GM03348 (cell line): ENCODE data around the gene RDH12.
A peak's percentile ranks its signal among the peaks of the same experiment; 100 is the strongest.
"Not testable (repeated sequence)": the region's sequence is repeated elsewhere in the genome, so short reads cannot be mapped to it uniquely, and the experiment has no call there.

Experiments used
- DNase-seq: peaks from one replicate; pipeline ENCODE4 v3.0.0; 2012; ENCODE audit warnings: low spot score

RDH12 gene

DNA sequence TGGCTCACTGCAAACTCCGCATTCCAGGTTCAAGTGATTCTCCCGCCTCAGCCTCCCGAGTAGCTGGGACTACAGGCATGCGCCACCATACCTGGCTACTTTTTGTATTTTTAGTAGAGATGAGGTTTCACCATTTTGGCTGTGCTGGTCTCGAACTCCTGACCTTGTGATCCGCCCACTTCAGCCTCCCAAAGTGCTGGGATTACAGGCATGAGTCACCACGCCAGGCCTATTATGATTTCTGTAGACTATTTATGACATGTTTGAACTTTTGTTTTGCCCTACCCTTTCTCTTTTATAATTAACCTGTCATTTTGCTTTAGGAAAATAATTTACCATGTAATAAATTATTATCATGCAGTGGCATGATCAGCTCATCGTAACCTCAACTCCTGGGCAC lies at the start of gene RDH12:
RDH12 (plus strand) TSS at position 395 of the 400 bp plus-strand sequence. CDS start 20,757 bp downstream, outside the sequence.
- DNase-seq, result not testable (repeated sequence)

DNA sequence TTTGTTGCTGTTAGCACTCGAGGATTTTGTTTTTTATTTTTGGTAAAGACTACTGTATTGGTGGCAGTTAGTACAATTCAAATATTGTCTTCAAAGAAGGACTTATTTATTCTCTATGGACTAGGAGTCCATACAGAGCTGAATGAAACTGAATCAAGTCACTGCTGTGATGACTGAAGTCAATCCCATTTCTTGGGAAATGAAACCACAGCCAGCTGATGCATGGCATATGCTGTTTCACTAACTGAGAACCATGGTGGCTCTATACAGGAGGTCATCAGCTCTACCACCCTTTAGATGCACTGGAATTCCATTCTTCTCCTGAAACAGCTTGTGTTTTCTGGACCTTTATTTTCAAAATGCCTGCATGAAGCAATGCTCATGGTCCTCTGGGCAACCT lies 49.5 kb upstream of the RDH12 start:
- DNase-seq, result no peak

DNA sequence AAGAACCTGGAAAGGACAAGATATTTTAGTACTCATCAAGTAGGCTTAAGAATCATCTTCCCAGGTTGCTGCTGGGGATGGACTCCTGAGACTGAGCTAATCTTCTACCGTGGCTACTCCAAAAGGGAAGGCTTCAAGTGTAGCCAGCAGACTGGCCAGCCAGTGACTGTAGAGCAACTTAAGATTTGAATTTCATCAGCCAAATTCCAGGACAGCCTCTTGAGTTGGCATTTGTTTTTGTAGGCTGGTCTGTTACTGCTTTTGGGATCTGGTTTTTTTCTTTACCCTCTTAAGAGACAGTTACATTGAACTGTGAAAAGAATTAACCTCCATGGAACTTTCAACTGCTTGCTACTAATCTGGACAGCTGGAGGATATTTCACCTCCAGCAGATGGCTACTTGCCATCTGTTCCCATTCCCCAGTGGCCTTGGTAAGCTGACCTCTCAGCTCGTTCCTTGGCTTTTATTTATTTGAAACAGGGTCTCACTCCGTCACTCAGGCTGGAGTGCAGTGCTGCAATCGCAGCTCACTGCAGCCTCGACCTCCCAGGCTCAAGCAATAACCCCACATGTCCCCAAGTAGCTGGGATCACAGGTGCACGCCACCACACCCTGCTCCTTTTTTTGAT lies 47.9 kb upstream of the RDH12 start:
- DNase-seq, result peak; percentile 62

DNA sequence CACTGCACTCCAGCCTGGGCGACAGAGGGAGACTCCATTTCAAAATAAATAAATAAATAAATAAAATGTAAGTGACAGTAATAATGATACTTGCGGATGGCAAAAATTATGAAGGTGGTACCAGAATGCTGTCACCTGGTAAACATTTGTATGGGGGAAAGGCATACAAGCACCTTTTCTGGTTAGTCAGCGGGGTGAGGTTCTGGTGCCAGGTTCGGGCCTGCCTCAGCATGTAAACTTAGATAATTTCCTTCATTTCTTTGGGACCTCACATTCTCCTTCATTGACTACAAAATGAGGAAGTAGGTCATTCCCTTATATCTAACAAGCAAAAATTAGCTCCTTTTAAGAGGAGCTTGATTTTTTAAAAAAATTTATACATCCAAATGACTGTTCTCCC lies 38.1 kb upstream of the RDH12 start:
- no peak for DNase-seq

DNA sequence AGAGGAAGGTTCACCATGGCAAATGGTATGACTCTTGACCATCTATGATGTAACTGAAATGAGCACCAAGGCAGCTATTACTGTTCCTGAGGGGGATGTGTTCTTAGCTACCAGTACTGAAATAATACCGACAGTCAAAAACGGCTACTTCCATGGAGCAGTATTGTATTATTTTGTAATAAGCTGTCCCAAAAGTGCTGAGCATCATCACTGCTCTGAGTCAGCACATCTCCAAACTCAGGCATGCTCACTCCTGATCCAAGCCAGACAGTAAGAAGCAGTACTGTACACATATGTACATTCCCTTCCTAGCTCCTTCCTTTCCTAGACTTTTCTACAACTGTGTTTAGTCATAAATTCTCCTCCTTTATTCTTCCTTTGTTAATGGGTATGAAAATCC lies 35.8 kb upstream of the RDH12 start:
- peak; percentile 69 for DNase-seq

DNA sequence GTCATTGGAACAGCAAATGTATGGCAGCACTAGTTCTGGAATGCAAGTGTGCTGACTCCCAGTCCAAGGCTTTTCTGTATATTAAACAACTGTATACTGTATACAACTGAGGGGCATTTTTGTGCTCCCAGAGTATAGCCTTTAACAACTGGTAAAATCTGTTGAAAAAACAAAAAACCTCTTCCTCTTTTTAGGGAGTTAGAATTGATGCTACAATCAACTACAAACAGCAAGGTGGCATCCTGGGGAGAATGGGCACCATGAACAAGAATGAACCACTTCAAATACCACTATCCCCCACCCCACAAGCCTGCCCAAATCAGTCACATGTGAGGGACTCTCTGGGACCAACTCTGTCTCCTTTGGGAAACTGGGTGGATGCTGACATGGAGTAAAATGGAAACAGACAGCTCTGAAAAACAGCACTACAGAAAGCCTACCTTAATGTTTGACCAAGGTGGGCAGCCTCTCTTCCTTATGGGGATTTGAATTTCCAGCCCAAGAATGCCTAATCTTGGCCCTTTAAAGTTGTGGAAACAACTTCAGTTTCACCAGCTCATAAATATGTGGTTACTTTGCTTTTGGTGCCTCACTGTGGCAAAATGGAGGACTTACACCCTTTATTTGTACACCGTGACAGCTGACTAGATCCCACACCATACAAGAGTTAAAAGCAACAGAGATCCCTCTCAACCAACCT lies 34.8 kb upstream of the RDH12 start:
- peak; percentile 67 for DNase-seq

DNA sequence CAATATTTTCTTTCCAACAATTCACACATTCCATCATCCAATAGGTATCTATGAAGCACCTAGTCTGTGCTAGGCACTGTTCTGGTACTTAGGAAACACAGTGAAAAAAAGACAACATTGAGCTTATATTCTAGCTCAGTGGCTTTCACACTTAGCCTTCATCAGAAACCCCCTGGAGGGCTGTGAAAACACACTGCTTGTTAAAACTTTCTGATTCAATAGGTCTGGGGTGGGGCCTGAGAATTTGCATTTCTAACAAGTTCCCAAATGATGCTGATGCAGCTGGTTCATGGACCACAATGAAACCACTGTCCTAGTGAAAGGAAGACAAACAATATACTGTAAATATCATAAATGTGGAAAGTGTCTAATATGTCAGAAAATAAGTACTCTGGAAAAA lies 33.1 kb upstream of the RDH12 start:
- no peak for DNase-seq

DNA sequence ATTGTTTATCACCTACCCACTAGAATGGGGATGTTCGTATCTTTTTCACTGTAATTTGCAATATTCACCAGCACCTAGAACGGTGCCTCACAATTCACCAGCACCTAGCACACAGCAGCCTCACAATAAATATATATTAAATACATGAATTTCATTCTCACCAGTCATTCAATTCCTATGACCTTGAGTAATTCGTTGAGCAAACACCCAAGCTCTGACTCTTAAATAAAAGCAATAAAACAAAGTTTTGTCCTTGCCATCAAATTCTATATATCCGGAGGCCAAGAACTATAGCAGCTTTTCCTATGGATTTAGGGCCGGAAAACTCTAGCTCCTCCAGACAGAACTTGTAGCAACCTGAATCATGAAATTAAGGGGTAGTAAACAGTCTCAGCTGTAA lies 28.2 kb upstream of the RDH12 start:
- DNase-seq, result no peak

DNA sequence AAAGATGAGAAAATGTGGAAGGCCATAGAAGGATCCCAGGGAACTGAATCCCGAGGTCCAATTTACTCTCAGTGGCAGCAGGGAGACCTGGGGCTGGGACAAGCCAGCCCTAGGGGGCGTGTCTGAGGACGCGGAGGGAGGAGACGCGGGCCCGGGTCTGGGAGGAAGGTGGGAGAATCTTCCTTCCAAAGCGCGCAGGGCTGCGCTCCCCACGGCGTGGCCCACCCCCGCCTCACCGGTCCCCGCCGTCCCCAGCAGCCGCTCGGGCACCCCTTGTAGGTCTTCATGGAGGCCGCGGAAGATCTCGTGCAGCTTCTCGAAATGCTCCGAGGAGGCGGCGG lies 27.6 kb upstream of the RDH12 start:
- peak; percentile 86 for DNase-seq

DNA sequence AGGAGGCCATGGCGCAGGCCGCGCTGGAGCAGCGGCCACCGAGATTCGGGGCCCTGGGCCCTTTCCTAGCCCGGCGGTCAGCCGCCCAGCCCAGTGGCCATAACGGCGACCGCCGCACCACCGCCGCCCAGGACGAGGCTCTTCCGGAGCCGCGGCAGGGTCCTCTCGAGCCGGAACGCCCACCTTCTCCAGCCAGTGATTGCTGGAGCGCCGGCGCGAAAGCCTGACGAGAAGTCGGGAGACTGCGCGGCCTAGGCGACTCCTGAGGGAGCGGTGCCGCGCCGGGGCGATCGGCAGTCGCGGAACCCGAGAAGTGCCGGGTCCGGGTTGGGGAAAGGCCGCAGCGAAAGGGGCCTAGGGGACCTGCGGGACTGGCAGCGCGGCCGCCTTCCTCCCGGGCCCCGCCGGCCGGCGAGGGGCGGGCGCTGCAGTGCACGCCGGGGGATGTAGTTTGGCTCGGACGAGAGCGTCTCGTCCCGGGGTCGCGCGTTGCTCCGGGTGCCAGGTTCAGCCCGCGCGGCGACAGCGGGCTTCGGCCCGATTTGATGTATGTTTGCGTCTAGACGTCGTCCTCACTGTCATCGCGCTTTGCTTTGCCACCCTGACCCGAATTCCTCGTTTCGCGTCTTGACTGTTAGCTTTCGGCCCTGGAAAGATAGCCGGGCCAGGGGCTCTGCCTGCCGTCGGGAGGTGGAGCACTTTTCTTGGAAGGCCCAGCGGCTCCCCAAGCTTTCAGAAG lies 27.0 kb upstream of the RDH12 start, which contains the start of gene VTI1B:
VTI1B (minus strand) TSS at position 153 of the 739 bp plus-strand sequence; CDS start at position 10, 143 bp downstream.
- peak; percentile 95 for DNase-seq

DNA sequence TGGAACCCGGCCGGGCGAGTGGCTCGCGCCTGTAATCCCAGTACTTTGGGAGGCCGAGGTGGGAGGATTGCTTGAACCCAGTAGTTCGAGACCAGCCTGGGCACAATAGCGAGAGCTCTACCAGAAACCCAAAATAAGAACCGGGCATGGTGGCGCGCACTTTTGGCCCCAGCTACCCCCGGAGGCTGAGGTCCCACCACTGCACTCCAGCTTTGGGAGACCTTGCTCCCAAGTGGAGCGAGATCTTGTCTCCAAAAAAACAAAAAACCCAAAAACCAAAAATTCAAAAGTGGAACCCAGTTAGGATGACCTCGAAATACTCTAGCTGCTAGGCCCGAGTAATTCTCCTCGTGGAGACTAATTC lies 26.5 kb upstream of the RDH12 start:
- DNase-seq, result no peak

DNA sequence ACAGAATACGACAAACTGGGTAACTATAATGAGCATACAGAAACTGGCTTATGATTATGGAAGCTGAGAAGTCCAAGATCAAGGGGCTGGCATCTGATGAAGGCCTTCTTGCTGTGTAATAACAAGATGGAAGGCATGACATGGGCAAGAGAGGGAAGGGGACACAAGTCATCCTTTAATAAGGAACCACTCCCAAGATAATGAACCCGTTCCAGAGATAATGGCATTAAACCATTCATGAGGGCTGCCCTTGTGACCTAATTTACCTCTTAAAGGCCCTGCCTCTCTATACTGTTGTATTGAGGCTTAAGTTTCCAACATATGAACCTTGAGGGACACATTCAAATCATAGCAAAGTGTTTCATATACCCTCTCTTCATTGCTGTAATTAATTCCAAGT lies 22.7 kb upstream of the RDH12 start:
- no peak for DNase-seq

DNA sequence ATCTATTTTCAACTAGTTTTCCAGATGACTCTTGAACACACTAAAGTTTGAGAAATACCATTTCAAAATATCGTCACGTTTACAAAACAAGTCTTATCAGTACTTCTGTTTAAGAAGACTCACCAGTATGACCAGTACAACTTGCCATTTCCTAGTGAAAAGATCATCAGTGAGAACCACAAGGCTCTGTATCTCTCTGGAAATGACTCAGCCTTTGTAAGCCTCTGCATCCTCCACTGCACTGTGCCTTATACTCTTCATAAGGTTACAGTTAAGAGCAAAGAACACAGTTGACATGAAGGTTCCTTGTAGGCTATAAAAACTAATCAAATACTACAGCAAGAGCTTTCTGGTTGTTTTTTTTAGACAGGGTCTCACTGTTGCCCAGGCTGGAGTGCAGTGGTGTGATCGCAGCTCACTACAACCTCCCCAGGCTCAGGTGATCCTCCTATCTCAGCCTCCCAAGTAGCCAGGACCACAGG lies 21.5 kb upstream of the RDH12 start:
- DNase-seq, result peak; percentile 73

DNA sequence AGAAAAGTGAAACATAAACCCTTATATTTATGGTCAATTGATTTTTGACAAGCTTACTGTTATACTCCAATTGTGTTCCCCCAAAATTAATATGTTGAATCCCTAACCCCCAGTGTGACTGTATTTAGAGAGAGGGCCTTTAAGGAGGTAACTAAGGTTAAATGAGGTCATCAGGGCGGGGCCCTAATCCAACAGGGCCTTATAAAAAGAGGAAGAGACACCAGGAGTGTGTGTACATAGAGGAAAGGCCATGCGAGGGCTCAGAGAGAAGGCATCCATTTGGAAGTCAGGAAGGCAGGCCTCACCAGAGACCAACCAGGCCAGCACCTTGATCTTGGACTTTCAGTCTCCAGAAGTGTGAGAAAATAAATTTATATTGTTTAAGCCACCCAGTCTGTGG lies 20.7 kb upstream of the RDH12 start:
- no peak for DNase-seq

DNA sequence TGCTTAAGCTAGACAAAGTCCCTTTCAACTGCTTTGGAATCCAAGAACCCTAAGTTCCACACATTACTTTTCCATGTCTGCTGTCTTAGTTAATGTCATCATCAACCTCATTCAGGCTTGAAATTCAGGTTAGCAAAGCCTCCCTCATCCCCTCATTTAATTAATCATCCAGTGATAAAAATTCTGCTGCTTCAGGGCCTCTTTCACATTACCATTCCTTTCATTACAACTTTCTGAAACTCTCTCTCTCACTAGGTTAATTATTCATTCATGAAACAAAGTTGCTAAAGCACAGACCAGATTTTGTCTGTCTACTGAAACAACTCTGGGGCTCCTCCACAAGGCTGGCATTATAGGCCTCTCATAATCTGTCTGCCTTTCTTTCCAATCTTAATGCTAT lies 17.8 kb upstream of the RDH12 start:
- no peak for DNase-seq

DNA sequence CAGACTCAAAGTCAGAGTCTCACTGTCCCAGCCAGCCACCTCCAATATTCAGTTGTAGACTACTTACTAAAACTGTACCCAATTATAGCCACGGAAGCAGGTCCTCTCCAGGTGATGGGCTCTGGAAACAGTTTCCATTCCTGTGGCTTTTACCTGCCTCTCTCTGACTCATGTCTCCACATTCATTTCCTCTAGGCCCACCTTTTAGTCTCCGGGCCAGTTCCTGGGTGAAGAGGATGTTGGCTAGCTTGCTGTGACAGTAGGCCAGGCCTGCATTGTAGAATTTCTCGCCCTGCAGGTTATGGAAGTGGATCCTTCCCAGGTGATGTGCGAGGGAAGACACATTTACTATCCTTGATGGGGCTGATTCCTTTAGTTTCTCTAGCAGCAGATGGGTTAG lies 11.7 kb upstream of the RDH12 start:
- DNase-seq, result no peak

DNA sequence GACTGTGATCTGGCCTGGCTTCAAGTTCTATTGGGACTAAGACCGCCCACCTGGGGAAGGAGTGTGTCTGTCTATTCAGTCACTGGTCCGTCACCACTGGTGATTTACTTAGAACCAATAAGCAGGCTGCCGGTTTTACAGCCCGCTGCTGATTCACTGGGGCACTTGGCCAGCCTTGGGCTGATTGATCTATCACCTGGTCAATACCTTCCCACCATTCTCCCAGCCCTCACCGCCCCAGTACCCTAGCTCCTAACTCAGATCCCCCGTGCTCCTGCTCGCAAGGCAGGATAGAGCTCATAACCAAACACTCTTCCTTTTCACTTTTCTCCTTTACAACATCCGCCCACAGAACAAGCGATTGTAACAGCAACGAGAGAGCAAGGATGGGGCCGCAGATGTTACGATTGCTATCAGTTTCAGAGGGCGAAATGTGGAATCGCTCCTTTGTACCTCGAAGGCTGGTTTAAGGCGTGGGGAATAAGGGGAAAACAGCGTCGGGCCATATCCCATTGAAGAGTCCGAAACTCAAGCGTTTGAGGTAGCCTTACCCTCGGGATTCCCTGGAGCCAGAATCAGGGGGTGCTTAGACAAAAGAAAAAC lies 6.8 kb upstream of the RDH12 start:
- peak; percentile 90 for DNase-seq

DNA sequence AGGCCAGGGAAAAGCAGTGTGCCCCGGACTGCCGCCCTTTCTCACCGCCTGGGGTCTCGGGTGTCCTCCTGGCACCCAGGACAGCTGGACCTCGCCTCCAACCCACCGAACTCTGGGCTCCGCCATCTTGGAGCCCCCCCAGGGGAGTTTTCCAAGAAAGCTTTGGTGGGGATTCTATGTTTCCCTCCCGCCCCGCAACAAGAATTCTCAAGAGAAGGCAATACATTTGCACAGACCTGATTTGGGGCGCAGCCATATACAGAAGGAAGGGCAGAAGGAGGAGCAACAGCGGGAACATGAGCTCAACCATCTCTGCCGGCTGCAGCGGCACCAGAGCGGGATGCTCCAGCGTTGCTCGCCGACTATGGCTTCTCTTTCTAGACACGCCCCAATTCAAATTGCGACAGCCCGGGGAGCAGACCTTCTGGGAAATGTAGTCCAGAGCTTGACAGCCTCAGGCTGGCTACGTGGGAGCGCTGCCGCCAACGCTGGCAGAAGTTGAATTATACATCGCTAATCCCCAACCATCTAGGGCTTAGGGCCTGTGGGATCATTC lies 6.2 kb upstream of the RDH12 start, which contains the start of gene RDH11:
RDH11 (minus strand) TSS at position 371 of the 556 bp plus-strand sequence; CDS start at position 310, 61 bp downstream.
- DNase-seq, result peak; percentile 92

DNA sequence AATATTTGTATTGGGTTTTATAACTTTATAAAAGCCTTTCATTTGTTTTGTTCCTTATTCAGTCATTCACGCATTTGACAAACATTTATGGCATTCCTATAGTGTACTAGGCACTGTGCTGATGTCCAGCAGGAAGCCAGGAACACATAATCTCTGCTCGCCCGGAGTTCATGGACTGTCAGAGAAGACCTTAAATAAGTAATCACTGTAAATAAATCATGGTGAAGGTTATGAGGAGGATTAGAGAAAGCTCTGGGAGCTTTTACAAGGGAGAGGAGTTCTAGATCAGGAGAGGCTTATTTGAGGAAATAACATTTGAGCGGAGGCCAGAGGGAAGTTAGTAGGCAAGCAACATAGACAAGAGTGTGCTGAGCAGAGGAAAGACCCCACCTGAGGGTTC lies 4.7 kb upstream of the RDH12 start:
- DNase-seq, result no peak

DNA sequence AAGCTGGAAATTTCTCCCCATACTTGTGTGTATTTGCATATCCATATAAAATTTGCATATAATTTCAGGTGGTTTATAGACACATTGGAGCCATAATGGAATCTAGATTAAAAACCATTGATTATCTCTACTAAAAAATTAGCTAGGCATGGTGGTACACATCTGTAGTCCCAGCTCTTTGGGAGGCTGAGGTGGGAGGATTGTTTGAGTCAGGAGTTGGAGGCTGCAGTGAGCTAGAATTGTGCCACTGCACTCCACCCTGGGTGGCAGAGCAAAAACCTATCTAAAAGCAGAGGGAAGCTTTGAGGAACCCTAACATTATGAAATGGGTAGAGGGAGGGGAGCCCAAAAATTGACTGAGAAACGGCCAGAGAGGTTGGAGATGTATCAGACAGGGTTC lies 3.5 kb upstream of the RDH12 start:
- no peak for DNase-seq

DNA sequence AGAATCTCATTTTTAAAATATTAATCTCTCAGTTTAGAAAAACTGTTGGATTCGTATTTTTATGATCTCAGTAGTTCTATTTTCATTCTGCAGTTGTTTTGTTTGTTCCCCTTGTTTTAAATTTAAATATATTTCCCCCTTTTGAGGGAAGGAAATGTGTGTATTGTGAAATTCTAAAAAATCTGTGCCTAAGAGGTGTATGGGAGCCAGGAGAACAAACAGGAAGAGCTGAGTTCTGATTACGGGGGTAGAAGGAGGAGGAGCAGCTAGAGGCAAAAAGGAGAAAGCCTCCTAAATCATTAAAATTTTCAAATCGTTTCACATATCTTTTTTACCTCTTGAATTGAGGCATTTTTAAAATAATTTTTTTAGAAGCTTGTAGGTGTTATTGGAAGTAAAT lies 2.3 kb downstream of the RDH12 start:
- DNase-seq, result no peak

DNA sequence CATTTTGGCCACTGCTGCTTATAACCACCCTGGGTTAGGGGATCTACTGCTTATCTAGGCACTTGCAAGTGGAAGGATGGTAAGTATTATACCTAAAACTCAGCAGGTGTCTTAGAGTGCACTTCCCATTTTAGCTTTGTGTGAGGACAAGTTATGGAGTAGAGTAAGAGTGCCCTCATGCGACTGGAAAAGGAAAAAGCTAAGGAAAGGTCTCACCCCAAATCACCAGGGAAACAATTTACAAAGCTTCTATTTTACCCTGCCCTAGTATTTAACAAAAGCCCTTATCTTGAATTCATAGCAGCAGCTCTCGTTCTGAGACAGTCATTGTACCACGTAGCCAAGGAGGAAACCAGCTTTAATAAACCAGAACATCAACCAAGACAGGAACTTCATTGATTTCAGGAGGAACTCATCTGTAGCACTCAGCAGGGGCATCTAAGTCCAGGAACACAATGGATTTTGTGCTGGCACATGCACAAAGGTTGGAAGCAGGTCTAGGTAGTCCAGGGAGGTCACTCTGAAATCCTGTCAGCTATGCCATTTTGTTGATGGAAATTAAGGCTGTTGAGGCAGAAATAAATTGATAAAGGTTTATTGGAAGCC lies 2.9 kb downstream of the RDH12 start:
- peak; percentile 67 for DNase-seq
